ENCODE results near the gene CEP70. TPM values are rescaled to one million over a fixed set of nuclear protein-coding genes. Genes with fewer than 3 reads are reported as not detected.

The CEP70 gene
- total and polyA plus RNA-seq, 10 of the 15 experiments (the other 5 are each of a cell fraction or from before 2014, with no cell fraction given): 1.4 to 9.3 (median 2.2) TPM

DNA sequence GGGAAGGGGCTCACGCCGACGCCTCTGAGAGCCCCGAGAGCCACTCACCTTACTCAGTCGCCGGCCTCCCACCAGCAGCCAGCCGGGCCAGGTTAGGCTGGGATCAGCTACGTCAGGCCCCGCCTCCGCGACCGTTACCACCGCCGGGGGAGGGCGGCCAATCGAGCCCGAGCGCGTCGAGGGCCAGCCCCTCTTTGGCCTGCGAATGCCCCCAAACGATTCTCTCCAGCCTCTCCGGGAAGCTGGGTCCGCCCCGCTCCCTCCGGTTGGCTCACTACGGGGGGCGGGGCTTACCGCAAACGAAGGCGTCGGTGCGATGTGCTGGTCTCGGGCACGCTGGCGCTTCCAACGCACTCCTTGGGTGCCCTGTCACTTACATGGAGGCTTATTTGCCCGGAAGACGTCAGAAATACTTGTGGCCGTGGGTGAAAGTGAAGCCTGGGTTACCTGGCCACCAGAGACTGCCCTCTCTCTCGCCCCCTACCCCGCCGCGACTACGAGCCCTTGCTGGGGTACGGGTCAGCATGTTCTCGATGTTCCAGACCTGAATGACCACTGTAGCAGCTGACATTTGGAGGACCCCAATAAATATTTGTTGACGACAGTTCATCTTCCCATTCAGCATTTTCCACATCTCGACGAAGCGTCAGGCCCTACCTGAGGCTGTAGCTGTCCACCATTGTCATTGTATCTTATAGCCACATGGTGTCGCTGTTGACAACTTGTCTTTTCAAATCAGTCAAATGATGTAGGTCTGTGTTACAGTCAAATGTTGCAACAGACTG lies at the start of gene CEP70 (continued):
- TF ChIP-seq, protein P1, sequence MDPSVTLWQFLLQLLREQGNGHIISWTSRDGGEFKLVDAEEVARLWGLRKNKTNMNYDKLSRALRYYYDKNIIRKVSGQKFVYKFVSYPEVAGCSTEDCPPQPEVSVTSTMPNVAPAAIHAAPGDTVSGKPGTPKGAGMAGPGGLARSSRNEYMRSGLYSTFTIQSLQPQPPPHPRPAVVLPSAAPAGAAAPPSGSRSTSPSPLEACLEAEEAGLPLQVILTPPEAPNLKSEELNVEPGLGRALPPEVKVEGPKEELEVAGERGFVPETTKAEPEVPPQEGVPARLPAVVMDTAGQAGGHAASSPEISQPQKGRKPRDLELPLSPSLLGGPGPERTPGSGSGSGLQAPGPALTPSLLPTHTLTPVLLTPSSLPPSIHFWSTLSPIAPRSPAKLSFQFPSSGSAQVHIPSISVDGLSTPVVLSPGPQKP (IDR thresholded peaks at IDR 0.05; ENCODE audit: low read depth, low read length): no peak
- peak; percentile 53; the same call in 1 of the 2 replicates for TF ChIP-seq RFX5 (IDR thresholded peaks at IDR 0.05; ENCODE audit: low read depth, low read length)
- peak; percentile 20; the same call in 1 of the 2 replicates for TF ChIP-seq RB1 (IDR thresholded peaks at IDR 0.05; ENCODE audit: borderline replicate concordance)
- TF ChIP-seq NRF1 (conservative IDR thresholded peaks at IDR 0.05; ENCODE audit: low read depth, low read length): no peak
- no peak for TF ChIP-seq MYC (IDR thresholded peaks at IDR 0.05; ENCODE audit: insufficient read depth, insufficient read length, insufficient replicate concordance, low read length, severe bottlenecking)
- TF ChIP-seq TCF7 (IDR thresholded peaks at IDR 0.05; ENCODE audit: borderline replicate concordance): no peak
- no peak for TF ChIP-seq CBX5 (IDR thresholded peaks at IDR 0.05; ENCODE audit: low read depth)
- peak; percentile 73; the same call in 1 of the 2 replicates for TF ChIP-seq NBN (IDR thresholded peaks at IDR 0.05)
- TF ChIP-seq, protein P2, sequence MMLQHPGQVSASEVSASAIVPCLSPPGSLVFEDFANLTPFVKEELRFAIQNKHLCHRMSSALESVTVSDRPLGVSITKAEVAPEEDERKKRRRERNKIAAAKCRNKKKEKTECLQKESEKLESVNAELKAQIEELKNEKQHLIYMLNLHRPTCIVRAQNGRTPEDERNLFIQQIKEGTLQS (IDR thresholded peaks at IDR 0.05; ENCODE audit: borderline replicate concordance, extremely low read depth, low read depth, low read length): no peak
- TF ChIP-seq, protein P3, sequence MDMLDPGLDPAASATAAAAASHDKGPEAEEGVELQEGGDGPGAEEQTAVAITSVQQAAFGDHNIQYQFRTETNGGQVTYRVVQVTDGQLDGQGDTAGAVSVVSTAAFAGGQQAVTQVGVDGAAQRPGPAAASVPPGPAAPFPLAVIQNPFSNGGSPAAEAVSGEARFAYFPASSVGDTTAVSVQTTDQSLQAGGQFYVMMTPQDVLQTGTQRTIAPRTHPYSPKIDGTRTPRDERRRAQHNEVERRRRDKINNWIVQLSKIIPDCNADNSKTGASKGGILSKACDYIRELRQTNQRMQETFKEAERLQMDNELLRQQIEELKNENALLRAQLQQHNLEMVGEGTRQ (IDR thresholded peaks at IDR 0.05; ENCODE audit: borderline replicate concordance, low read depth, low read length): no peak
- no peak for TF ChIP-seq EP300 (IDR thresholded peaks at IDR 0.05; ENCODE audit: borderline replicate concordance in 1 of 2, control insufficient read depth in 1 of 2, low read depth in 2 of 2, low read length in 2 of 2)
- TF ChIP-seq, protein P4, sequence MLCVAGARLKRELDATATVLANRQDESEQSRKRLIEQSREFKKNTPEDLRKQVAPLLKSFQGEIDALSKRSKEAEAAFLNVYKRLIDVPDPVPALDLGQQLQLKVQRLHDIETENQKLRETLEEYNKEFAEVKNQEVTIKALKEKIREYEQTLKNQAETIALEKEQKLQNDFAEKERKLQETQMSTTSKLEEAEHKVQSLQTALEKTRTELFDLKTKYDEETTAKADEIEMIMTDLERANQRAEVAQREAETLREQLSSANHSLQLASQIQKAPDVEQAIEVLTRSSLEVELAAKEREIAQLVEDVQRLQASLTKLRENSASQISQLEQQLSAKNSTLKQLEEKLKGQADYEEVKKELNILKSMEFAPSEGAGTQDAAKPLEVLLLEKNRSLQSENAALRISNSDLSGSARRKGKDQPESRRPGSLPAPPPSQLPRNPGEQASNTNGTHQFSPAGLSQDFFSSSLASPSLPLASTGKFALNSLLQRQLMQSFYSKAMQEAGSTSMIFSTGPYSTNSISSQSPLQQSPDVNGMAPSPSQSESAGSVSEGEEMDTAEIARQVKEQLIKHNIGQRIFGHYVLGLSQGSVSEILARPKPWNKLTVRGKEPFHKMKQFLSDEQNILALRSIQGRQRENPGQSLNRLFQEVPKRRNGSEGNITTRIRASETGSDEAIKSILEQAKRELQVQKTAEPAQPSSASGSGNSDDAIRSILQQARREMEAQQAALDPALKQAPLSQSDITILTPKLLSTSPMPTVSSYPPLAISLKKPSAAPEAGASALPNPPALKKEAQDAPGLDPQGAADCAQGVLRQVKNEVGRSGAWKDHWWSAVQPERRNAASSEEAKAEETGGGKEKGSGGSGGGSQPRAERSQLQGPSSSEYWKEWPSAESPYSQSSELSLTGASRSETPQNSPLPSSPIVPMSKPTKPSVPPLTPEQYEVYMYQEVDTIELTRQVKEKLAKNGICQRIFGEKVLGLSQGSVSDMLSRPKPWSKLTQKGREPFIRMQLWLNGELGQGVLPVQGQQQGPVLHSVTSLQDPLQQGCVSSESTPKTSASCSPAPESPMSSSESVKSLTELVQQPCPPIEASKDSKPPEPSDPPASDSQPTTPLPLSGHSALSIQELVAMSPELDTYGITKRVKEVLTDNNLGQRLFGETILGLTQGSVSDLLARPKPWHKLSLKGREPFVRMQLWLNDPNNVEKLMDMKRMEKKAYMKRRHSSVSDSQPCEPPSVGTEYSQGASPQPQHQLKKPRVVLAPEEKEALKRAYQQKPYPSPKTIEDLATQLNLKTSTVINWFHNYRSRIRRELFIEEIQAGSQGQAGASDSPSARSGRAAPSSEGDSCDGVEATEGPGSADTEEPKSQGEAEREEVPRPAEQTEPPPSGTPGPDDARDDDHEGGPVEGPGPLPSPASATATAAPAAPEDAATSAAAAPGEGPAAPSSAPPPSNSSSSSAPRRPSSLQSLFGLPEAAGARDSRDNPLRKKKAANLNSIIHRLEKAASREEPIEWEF (IDR thresholded peaks at IDR 0.05; ENCODE audit: insufficient replicate concordance, low read depth, low read length): peak; percentile 39
- TF ChIP-seq, protein P5, sequence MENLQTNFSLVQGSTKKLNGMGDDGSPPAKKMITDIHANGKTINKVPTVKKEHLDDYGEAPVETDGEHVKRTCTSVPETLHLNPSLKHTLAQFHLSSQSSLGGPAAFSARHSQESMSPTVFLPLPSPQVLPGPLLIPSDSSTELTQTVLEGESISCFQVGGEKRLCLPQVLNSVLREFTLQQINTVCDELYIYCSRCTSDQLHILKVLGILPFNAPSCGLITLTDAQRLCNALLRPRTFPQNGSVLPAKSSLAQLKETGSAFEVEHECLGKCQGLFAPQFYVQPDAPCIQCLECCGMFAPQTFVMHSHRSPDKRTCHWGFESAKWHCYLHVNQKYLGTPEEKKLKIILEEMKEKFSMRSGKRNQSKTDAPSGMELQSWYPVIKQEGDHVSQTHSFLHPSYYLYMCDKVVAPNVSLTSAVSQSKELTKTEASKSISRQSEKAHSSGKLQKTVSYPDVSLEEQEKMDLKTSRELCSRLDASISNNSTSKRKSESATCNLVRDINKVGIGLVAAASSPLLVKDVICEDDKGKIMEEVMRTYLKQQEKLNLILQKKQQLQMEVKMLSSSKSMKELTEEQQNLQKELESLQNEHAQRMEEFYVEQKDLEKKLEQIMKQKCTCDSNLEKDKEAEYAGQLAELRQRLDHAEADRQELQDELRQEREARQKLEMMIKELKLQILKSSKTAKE (IDR thresholded peaks at IDR 0.05; ENCODE audit: low read depth, poor library complexity, severe bottlenecking): no peak
- TF ChIP-seq, protein P6, sequence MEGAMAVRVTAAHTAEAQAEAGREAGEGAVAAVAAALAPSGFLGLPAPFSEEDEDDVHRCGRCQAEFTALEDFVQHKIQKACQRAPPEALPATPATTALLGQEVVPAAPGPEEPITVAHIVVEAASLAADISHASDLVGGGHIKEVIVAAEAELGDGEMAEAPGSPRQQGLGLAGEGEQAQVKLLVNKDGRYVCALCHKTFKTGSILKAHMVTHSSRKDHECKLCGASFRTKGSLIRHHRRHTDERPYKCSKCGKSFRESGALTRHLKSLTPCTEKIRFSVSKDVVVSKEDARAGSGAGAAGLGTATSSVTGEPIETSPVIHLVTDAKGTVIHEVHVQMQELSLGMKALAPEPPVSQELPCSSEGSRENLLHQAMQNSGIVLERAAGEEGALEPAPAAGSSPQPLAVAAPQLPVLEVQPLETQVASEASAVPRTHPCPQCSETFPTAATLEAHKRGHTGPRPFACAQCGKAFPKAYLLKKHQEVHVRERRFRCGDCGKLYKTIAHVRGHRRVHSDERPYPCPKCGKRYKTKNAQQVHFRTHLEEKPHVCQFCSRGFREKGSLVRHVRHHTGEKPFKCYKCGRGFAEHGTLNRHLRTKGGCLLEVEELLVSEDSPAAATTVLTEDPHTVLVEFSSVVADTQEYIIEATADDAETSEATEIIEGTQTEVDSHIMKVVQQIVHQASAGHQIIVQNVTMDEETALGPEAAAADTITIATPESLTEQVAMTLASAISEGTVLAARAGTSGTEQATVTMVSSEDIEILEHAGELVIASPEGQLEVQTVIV (IDR thresholded peaks at IDR 0.05; ENCODE audit: borderline replicate concordance, partially characterized antibody): peak; percentile 29

All from GM12878 (cell line).